ENCODE measurements around the gene CD300LG. TPM values are rescaled to one million over a fixed set of nuclear protein-coding genes. Genes with fewer than 3 reads are reported as not detected.

CD300LG gene
- total RNA-seq, 4 donors from 2014 or later: 4.0 to 12.9 (median 8.1) TPM

DNA sequence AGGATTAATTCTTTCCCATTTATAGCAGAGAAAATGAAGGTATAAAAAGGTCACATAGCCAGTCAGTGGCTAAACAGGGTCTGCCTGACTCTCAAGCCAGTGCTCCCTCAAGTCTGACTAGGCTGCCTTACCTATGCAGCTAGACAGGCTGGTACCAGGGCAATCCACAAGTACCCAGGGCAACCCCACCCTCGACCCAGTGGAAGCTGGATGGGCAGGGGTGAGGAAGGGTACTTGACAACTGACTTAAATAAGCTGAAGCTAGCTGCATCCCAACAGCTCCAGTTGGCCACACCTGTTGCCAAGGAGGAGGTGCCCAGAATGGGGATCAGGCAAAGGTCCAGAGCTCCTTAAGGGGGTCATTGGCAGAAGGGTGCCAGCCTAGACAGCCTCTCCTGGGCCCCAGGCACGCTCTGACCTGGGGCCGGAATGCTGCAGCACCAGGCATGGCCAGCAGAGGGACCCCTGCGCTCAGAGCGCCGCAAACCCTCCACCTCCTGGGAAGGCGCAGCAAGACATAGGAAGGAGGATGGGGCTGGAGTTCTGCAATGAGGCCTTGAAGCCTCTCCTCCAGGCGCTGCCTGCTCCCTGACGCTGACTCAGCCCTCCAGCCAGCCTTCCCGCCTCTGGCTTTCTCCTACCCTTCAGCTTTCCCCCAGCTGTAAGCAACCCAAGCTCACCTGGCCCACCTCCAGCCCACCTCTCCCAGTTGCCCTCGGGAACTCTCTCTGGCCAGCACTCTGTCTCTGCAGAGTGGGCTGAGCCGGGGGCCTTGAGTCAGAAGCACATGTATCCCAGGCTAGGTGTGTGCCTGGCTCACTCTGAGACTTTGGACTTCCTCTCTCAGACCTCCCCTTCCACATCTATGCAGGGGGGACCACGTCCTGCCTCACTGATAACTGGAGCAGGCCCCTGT, 31.5 kb downstream of the CD300LG start:
- H3K27me3 ChIP-seq: no peaks in the 10 kb centered on the region
- H3K27ac ChIP-seq: no peak overlapping the region
- peaks cover 0 to 21% (median 0%) of the 10 kb centered on the region in 3 donors for H3K36me3 ChIP-seq
- H3K4me3 ChIP-seq: no peak overlapping the region
- DNase-seq (ENCODE audit: low spot score in 2 of 2): peak; percentile 34 to 60
- H3K4me1 ChIP-seq: no peaks in the 10 kb centered on the region
- WGBS, 2 donors: 18 to 21% methylated on average over 13 of the region's 13 CpGs
- TF ChIP-seq EP300 (IDR thresholded peaks at IDR 0.05) (no peak), POLR2A (IDR thresholded peaks at IDR 0.05) (no peak)
- TF ChIP-seq, protein P1, sequence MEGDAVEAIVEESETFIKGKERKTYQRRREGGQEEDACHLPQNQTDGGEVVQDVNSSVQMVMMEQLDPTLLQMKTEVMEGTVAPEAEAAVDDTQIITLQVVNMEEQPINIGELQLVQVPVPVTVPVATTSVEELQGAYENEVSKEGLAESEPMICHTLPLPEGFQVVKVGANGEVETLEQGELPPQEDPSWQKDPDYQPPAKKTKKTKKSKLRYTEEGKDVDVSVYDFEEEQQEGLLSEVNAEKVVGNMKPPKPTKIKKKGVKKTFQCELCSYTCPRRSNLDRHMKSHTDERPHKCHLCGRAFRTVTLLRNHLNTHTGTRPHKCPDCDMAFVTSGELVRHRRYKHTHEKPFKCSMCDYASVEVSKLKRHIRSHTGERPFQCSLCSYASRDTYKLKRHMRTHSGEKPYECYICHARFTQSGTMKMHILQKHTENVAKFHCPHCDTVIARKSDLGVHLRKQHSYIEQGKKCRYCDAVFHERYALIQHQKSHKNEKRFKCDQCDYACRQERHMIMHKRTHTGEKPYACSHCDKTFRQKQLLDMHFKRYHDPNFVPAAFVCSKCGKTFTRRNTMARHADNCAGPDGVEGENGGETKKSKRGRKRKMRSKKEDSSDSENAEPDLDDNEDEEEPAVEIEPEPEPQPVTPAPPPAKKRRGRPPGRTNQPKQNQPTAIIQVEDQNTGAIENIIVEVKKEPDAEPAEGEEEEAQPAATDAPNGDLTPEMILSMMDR (IDR thresholded peaks at IDR 0.05): peak; percentile 89 to 96 (median 90)
- no peaks in the 10 kb centered on the region for H3K9me3 ChIP-seq

DNA sequence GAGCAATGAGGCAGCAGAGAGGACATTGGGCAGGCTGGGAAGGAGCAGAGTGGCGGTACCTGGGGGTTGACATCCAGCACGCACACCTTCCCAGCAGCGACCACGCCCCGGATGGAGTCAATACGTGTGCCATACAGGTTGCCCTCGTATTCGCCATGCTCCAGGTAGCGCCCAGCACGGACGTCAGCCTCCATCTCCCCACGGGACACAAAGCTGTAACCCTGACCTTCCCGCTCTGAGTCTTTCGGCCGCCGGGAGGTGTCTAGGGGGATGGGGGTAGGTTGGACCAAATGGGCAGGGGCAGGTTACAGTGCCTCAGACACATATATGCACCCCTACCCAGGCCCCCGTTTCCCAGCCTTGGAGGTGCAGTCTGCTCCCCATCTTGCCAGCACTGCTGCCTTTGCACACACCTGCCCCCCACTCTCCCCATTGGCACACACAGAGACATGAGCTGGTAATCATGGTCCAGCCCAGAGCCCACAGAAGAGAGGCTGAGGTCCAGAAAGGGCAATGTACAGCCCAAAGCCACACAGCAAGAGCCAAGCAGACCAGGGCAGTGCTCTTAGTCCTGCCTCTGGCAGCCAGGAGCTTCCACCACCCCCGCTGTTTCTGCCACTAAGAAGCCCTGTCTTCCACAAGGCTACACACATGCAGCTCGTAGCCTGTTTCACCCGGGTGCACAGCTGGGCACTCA, 32.9 kb downstream of the CD300LG start:
- 87 to 91% methylated on average over 20 of the region's 20 CpGs for WGBS, 2 donors
- no peaks in the 10 kb centered on the region for H3K9me3 ChIP-seq
- TF ChIP-seq POLR2A (IDR thresholded peaks at IDR 0.05) (no peak), EP300 (IDR thresholded peaks at IDR 0.05) (no peak)
- TF ChIP-seq, protein P1 (IDR thresholded peaks at IDR 0.05): no peak
- peaks cover 0 to 21% (median 0%) of the 10 kb centered on the region in 3 donors for H3K36me3 ChIP-seq
- no peak overlapping the region for H3K27ac ChIP-seq
- H3K4me1 ChIP-seq: no peaks in the 10 kb centered on the region
- no peak for DNase-seq (ENCODE audit: low spot score in 2 of 2)
- no peaks in the 10 kb centered on the region for H3K27me3 ChIP-seq
- H3K4me3 ChIP-seq: no peak overlapping the region

DNA sequence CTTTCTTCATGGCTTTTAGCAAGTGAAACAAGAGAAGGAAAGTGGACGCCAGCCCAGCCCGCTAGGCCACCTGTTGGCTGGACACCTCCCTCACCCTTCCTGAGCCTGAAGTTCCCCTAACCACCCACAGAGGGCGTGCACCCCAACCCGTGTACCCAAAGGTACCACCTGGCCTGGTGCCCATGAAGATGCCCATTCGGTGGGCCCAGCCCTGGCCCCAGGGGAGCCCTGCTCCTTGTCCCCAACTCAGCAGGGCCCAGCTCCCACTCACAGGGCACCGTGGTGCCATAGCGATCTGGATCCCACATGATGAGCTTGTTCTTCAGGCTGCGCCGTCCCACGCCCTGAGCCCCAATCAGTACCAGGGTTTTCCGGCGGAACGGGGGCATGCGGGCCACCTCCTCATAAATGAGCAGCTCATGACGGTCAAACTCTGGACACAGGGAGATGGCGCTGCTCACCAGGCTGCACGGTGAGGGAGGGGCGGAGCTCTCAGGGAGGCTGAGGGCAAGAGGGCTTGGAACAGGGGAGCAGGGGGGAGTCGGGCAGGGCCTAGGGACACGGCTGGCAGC, 33.5 kb downstream of the CD300LG start:
- WGBS, 2 donors: 83% methylated on average over 19 to 20 of the region's 20 CpGs
- Histone ChIP-seq H3K36me3 (peaks cover 0 to 21% (median 0%) of the 10 kb centered on the region in 3 donors), H3K4me1 (no peaks in the 10 kb centered on the region), H3K27me3 (no peaks in the 10 kb centered on the region), H3K27ac (no peak overlapping the region), H3K9me3 (no peaks in the 10 kb centered on the region), H3K4me3 (no peak overlapping the region)
- TF ChIP-seq, protein P1 (IDR thresholded peaks at IDR 0.05): peak; percentile 19 to 48 (median 37)
- no peak for TF ChIP-seq POLR2A (IDR thresholded peaks at IDR 0.05)
- no peak for DNase-seq (ENCODE audit: low spot score in 2 of 2)

DNA sequence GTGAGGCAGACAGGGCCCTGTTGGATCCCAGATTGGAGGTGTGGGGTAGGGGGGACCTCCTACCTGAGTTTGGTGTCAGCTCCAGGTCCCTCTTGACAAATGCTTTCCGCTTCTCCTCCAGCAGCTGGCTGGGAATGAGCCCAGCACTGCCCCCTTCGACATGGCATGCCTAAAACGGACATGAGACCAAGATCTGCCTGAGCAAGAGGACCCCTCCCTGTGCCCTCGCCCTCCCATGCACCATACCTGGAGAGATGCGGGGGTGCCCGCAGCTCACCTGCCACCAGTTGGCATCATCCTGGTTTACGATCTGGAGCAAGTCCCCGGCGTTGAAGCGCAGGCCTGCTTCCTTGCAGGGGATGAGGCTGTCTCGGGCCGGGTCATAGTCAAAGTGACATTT, 34.2 kb downstream of the CD300LG start:
- Histone ChIP-seq H3K27ac (no peak overlapping the region), H3K4me1 (no peaks in the 10 kb centered on the region), H3K27me3 (no peaks in the 10 kb centered on the region), H3K36me3 (peaks cover 0 to 21% (median 0%) of the 10 kb centered on the region in 3 donors), H3K9me3 (no peaks in the 10 kb centered on the region), H3K4me3 (no peak overlapping the region)
- WGBS, 2 donors: 89 to 94% methylated on average over 10 to 12 of the region's 12 CpGs
- DNase-seq (ENCODE audit: low spot score in 2 of 2): no peak
- TF ChIP-seq, protein P1 (IDR thresholded peaks at IDR 0.05): no peak
- TF ChIP-seq POLR2A (IDR thresholded peaks at IDR 0.05) (no peak), EP300 (IDR thresholded peaks at IDR 0.05) (no peak)
